NCI-H446 (cell line): ENCODE measurements around the gene TGFBR1.
A peak's percentile ranks its signal among the peaks of the same experiment; 100 is the strongest.

Experiments
- DNase-seq, 2 experiments: peaks; one replicate each; lab custom pipeline; 2025; lab: John Stamatoyannopoulos, UW

The TGFBR1 gene

DNA sequence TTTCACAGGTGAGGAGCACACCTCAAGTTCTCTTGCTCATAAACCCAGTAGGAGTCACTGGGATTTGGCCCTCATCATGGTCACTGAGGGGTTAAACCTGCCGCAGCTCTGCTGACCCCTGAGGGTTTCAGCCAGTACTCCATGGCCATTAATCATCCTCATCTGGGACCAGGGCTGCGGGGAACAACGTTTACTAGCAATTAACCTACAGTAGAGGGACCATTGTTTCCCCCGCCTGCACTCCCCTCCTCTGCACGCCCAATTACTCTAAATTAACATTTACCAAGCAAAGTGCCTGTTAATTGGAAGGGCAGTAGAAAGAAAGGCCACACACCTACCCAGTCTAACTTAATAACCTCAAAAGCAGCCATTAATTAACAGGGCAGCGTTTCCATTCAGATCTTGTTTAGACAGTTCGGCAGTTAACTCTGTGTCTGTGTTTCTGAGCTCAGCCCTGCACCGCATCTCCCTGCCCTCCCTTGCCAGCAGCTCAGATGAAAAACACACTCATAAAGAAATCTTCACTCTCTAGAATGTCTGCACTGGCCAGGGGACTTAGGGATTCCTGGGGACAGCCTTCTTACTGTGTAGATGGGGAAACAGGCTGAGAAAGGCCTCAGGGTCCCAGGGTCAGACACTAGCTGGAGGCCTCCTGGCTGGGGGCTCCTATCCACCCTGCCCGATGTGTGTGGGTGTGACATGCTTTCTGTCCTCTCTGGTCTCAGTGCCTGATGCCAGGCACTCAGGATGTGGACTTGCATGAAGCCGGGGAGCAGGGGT lies 65.3 kb downstream of the TGFBR1 start:
- DNase-seq = no peak

DNA sequence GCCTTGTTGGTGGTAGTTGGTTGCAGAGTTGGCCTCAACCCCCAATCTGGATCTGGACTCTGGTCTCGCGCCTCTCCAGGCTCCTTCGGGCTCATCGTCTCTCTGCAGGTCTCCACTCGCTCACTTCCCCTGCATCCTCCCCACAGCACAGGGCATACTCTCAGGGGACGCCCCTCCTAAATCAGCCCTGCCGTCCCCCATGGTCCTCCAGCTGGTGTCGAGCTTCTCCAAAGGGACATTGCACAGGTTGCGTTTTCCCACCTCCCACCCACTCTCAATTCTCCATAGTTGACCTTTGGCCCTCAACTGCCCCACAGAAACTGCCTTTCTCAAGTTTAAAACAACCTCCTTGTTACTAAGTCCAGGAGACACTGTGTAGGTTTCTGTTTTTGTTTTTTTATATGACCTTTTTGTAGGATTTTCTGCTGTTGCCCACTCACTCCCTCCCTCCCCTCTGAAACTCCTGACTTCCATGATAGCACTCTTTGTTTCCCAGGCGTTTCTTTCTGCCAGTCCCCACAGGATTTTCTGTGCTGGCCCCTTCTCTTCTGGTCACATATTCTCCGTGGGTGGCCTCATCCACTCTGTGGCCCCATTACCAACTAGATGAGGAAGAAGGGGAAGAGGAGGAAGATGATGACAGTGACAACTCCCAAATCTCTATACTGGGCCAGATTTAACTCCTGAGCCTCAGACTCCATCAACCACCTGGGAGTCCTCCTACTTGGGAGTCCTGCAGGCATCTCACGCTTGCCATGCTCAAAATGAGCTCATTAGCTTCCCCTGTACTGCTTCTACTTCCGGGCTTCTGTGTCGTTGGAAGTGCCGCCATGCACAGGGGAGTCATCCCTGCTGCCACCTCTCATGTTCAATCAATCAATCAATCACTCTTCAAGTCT lies 66.6 kb downstream of the TGFBR1 start:
- DNase-seq = no peak

DNA sequence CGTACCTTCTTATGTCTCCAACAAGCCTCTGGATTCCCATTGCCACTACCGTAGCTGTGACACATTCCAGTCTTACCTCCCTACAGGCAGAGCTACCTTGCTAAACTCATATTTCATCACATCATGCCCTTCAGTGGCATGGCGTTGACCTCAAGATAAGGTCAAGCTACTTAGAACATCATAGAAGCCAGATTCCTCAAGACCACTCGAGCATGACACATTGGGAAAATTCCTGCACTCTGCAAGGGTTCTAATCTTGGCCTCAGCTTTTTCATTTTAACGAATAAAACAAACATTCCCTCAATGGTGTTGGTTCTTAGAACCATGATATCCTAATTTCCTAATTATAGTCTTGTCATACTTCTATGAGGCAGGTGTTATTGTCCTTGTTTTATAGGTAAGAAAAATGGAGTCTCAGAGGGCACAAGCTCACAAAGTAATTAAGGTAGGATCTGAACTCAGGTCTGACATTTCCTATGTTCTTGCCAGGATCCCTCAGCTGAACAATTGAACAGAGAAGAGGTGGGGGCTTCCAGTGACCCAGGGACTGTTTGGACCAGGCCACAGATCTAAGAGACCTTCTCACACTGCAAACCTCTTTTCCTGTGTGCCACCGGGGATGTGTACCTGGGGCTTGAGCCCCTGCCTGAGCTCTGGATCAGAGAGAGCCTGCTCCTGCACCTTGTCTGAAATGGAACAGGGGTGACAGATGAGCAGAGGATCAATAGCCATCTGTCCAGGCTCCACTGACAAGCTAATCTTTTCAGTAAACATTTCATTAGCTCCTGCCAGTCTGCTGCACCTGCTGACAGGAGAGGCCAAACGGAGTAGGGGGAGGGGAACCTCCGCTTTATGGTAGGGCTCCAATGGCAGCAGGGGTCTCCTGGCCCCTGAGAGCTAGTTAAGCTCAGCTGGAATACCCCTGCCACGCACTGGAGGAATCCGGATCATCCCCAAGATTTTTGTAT lies 67.5 kb downstream of the TGFBR1 start:
- DNase-seq = peak in 1 of 2 experiments; percentile 14

DNA sequence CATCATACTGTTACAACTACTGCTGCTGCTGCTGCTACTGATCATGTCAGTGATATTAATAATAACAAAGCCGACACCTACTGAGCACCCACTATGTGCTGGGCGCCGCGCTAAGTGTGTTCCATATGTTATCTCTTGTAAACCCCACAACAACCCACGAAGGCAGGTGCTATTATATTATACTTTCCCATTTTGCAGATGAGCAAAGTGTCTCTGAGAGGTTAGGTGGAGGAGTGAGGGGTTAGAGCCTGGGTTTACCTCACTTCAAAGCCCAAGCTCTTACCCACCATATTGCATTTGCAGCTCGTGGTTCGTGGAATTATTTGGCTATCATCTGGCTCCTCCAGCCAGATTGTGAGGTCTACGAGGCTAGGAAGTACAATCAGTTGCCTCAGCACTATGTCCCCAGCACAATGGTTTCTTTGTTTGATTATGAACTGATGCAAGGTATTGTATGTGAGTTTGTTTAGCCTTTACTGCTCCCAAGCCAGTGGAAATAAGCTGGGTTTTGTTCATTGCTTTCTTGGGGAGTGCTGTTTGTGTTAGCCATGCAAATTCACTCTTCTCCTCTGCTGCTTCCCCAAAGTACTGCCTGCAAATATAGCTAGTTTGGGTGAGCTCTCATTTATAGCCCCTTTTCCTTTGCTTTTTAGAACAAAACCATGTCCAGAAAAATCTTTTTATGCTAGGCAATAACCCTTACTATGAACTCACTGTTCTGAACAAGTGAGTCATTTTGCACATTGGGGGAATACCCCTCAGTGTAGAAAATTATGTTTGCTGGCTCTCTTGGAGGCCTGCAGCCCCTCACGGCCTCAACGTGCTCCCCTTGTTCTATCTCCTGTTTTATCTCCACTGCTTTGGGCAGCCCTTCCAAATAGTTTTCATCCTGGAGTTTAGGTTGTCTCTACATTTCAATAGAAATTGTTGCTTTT lies 68.9 kb downstream of the TGFBR1 start:
- no peak for DNase-seq

DNA sequence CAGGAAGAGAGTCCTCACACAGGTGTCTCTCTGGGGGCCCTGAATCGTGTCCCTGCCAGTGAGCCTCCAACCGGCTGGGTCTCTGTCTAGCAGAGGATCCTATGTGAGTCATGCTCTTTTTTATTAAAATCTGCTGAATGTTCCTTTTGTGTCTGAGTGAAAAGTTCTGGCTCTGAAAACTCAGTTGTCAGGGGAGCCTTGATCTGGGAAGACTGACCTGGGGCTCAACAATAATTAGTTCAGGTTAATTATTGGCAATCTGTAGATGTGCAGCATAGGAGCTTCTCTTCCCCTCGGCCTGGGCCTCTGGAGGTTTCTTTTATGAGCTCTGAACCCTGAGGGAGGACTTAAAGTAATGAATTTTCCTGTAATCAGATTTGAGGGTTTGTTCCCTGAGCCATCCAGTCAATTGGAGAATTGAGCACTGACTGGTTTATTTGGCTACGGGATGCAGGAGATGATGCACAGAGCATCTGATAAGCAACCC lies 71.7 kb downstream of the TGFBR1 start:
- no peak for DNase-seq

DNA sequence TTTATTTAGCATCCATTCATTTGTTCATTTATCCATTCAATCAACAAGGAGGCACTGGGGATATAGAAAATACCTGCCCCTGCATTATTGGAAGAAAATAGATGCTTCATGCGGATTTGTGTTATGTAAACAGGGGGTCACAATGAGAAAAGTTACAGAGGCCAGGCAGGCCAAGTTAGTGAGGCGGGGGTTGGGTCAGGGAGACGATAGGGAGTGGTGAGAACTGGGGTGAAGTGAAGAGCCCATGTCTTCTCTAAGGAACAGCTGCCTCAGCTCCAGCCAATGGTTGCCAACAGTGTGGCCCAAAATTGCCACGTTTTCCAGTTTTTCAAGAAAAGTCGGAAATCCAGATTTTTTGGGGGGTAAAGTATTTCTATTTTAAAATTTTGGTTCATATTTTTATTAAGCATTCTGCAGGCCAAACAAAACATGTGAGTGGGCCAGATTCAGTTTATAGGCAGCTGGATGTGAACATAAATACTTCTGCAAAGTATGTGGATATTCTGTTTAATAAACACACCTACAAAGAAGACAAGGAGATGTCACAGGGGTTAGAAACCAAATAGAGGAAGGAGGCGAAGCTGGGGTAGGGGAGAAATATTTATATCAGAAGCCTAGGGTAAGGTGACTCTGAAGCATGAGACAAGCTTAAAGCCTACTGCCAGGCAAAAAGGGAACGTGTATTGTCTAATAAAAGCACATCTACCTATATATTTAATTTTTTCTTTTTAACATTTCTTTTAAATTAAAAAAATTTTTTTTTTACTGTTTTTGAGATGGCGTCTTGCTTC lies 72.9 kb downstream of the TGFBR1 start:
- no peak for DNase-seq

DNA sequence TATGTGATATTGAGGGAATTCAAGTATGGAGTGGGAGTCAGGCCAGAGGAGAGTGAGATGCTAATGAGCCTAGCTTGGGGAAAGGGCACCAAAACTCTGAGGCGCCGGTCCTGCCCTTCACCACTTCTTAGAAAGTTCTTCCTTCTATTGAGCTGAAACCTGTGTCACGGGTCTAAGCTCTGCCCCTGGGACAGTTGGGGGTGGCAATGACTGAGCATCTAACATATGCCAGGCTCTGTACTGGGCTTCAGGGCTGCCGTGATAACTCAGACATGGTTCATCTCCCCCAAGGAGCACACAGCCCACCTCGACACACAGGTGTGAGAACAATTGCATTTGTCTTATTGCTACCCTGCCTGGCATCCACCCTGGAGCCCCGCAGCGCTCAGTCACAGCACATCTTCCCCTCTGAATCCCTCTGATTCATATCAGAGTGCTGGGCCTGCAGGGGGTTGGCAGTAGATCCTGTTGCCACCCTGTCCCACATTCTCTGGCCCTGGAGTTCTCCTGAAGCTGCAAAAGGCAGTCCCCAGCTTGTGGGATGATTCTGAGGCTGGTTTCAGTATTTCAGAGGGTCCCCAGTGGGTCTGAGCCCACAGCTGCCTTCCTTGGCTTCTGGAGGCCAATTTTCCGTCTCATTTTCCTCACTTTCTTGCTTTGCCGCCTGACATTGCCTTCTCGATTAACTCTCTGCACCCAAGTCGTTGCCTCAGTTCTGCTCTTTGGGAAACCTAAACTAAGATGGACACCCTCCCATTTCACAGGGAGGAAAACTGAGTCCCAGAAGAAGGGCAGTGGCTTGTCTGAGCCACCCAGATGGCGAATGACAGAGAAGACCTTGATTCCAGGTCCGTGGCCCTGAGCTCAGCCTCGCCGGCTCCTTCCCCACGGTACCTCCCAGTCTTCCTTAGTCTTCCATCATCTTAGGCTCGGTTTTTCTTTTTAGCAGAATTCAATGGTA lies 74.3 kb downstream of the TGFBR1 start:
- no peak for DNase-seq

DNA sequence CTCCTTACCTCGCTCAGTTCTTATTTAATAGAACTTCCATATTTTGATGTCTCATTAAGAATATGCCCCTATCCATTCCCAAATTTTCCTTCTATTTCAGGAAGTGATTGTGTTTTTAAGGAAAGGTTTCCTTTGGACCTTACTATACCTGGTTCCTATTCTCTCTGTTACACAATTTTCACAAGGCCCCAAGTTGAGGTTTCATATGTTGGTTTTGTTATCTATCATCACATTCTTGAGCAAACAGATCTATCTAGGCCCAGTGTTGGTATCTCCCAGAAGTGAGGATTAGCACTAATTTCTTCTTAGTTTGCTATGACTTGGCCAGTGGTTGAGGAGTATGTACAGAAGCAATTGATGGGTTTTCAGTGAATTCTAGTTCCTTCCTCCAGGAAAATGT lies 75.3 kb downstream of the TGFBR1 start:
- no peak for DNase-seq

DNA sequence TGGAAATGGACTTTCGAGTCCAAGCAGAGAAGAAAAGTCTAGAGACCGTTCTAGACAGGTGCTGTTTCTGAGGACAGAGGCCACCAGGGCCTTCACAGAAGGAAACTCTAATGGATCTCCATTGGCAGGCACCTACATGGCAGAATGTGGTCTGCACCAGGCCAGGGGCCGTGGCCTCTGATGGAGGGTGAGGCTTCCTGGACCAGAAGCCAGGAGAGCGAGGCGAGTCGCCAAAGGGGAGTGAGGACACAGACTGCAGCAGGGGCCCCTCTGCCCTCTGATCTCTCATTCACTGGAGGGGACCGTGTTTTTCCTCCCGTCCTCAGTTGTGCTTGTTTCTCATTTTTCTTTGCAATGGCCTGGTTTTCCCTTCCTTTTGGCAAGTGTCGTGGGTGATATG lies 75.7 kb downstream of the TGFBR1 start:
- no peak for DNase-seq

DNA sequence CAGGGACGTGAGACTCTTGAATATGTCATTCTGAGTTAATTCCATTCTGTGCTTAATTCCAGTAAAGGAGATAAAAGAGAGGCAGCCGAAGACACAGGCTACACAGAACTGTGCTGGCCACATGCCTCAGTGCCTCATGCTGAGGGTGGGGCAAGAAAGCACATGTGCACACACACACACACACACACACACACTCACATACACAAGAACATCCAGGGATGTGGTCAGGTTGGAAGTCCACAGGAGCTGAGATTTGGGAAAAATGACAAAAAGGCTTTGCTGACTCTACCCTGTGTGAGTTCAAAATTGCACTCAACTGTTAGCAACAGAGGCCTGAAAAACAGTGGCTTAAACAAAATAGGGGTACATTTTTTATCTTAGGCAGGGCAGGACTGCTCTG lies 76.3 kb downstream of the TGFBR1 start:
- DNase-seq = no peak

DNA sequence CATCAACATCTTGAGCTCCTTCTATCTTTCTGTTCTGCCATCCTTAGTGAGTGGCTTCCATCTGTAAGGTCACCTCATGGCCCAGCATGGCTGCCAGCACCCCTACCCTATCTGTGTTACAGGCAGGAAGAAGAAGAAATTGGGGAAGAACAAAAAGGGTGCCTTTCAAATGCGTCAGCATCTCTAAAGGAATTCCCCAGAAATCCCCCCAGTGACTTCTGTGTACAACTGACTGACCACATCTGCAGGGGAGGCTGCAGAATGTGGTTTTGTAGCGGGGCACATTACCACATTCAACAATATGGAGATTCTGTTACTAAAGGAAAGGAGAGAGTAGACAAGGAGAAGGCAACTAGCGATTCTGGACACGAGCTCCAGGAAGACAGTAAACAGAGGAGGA lies 76.7 kb downstream of the TGFBR1 start:
- DNase-seq = no peak

DNA sequence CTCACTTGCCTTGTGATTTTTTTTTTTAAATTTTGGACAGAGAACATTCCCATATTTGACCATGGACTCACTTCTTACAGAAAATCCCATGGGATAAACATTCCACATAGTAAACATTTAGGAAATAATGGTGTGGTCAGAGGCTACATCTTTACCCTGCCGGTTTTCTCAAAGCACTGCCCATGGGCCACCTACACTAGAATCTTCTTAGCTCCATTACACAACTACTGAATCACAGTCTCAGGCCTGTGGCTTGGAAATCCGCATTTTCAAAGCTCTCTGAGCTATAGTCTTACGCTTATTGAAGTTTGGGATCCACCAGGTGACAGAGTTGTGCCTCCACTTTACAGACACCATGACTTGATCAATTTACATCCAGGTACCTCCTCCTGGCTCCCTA lies 77.4 kb downstream of the TGFBR1 start:
- DNase-seq = no peak

DNA sequence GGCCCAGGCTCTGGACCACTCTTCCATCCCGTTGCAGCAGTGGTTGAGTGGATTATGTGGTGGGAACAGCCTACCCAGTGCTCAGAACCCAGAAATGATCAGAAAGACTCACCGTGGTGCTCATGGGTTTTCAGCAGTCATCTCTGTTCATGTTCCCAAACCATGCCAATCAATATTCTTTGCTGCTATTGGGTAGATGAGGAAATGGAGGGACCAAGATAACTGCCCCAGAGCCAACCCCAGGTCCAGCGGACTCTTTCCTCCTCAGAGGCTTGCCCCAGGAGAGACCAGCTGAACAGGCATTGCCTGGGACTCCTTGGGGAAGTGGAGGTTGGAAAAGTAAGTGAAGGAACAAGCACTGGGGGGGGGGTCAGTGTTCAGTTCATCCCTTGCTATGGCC lies 78.7 kb downstream of the TGFBR1 start:
- no peak for DNase-seq

DNA sequence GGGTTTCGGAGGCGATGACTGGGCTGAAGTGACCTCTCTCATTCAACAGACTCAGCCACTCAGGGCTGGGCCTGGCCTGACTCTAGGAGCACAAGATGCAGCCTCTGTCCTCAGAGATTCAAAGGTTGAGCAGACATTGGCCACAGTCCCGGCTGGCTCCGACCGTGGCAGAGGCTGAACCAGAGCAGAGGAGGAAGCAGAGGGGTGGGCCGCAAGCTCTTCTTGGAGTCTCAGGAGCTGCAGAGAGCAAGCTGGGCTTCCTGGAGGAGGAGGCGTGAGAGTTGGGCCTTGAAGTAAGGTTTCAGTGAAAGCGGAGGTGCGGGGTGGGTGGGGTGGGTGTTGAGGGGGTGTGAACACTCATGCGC lies 79.2 kb downstream of the TGFBR1 start:
- no peak for DNase-seq

DNA sequence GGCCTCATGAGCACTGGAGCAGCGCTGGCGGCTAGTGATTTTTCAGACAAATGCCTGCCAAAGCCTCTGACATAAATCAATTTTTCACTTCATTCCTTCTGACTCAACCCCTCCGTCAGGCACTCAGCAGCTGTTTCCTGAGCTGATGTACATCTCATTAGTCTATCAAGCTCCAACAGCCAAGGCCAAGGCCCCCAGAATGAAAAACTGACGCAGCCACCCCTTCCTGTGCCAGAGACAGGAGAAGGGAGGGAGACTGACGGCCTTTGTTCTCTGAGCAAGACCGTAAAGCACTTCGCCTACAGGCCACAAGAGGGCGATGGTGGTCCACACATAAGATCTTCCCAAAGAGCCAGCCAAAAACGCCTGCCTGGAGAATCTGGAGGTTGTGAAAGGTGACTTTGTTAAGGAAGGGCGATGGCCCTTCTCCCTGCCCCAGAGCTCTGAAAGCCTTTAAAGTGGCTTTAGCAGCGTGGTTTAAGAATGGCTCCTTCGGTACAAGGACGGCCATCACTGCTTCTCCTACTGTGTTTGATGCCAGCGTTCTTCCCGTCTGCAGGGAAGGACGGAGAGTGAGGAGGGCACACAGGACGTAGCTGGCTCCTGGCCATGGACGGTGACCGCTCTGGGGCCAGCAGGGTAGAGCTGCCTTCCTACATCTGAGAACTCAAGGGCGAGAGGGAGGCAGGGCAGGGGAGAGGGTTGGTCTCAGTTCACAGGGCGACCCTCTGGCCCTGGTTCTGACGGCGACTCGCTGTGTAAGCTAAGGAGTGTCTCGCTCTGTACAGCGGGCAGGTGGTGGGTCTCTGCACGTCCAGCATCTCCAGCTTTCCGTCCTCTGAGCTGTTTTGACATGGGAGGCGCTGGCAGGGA lies 79.8 kb downstream of the TGFBR1 start:
- peak; percentile 79 to 91 for DNase-seq

DNA sequence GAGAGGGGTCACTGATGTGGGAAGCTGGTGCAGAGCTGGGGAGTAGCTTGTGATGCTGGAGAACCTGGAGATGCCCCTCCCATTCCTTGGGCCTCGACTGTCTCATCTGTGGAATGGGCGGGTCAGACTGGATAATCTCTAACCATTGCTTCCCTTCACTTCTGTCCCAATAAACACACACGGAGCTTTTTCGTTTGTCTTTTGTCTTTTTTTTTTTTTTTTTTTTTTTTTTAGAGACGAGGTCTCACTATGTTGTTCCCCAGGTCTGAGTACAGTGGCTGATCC lies 80.4 kb downstream of the TGFBR1 start:
- no peak for DNase-seq

DNA sequence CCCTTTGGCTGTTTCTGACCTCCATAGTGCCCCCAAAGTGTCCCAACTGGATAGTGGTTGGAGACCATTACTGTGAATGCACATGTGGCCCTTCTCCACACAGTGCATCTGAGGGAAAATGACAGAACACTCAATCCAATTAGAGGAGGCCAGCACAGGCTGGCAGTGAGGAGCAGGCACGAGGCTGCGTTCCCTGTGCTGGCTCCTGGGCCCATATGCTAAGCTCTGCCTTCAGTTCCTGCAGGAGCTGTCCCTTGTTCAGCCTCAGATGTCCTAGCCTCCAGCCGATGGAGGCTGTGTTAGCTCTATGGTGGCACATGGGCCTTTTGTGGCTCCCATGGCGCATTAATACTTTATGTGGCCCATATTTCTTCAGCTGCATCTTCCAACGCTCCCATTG lies 81.0 kb downstream of the TGFBR1 start:
- peak in 1 of 2 experiments; percentile 18 for DNase-seq

DNA sequence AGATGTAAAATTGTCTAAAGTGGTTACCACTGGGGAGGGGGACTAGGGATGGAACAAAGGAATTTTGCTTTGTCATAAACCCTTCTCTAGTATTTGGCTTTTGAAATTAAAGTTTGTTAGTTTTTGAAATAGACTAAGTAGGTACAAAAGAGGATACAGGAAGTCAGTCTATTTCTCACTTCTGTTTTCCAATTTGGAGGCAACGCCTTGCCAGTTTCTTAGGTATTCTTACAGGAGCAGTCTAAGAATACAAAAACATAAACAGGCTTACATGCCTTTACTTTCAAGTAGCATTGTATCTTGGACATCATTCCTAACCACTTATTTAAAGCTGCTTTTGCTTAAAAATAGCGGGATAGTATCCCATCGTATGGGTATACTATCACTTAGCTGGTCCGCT lies 82.4 kb downstream of the TGFBR1 start:
- DNase-seq = no peak
